Pancreas (tissue), 10 donors: ENCODE measurements around the gene NDUFS6. TPM values are rescaled to one million over a fixed set of nuclear protein-coding genes. Genes with fewer than 3 reads are reported as not detected.

Source experiments
- ATAC-seq, 4 donors: fragments of 200-7000 bp; cut with Tn5 transposase; one replicate each; pipeline versions ENCODE4 v1.8.0 to v1.9.1; 2020; ENCODE audit warnings: mild to moderate bottlenecking in 4 of 4, moderate library complexity in 4 of 4
- DNase-seq, 6 donors: peaks; one replicate each; pipeline ENCODE4 v3.0.0-alpha.2; 2020
- FAIRE-seq: peaks from 2 replicates; lab custom pipeline; 2012; peaks lifted over from hg19 to GRCh38; lab: Jason Lieb, UNC
- H3K27ac ChIP-seq, 4 donors: fragments of 200-600 bp; sonication (generic); 1 replicate in 3 of 4; 2 replicates in 1 of 4; pipeline versions ENCODE4 v1.5.0 to v1.8.0; 2020
- H3K27me3 ChIP-seq, 4 donors: fragments of 200-600 bp; one replicate each; pipeline ENCODE4 v1.8.0; 2021
- H3K36me3 ChIP-seq, 3 donors: fragments of 200-600 bp; sonication (generic) in 1 of 3; one replicate each; pipeline versions ENCODE4 v1.5.0 to v1.8.0; 2020 to 2021
- H3K4me1 ChIP-seq, 3 donors: fragments of 200-600 bp; one replicate each; pipeline ENCODE4 v1.8.0; 2021
- H3K4me3 ChIP-seq, 4 donors: fragments of 200-600 bp; sonication (generic) in 2 of 4; one replicate each; pipeline versions ENCODE4 v1.5.0 to v1.8.0; 2020 to 2021
- H3K9me3 ChIP-seq, 4 donors: fragments of 200-600 bp; one replicate each; pipeline ENCODE4 v1.8.0; 2021
- CTCF ChIP-seq, 4 donors: fragments of 200-600 bp; sonication (generic) in 3 of 4; IDR thresholded peaks; one replicate each; pipeline versions ENCODE4 v1.5.0 to v1.8.0; 2021; ENCODE audit warnings: antibody characterized with exemption in 4 of 4
- WGBS, 2 donors: extraction: QIAGEN DNeasy Blood & Tissue Kit; methylation state at CpG; one replicate each; pipeline ENCODE4 v1.1.7; 2013; 5-methylcytosine and 5-hydroxymethylcytosine counted together
- intact Hi-C, 3 donors: fragments of 100-400 bp; cut with DNase I; formaldehyde crosslinking; loops; one replicate each; pipeline versions ENCODE4 v1.11.1 to v1.14.2; 2022
- polyA plus RNA-seq, 2 donors: library from polyadenylated mRNA; stranded (reverse); fragments of 200-250 nt; gene quantifications; one replicate each; pipeline ENCODE4 v1.2.3, GENCODE V29; 2013
- total RNA-seq, 6 donors: library from RNA; stranded (reverse); fragmentation: NEBNext Ultra II Directional in 4 of 6; extraction: Animal tissue kit (Norgen Biotek cat#: 25700) in 4 of 6; gene quantifications; one replicate each; pipeline versions ENCODE4 v1.2.1 to v1.2.4, GENCODE V29; 2021 to 2023
- donor health status: healthy with polysubstance abuse.
- donor health status: DM: no; HTN: no; CAD: no; lungs with moderate emphysema.
- donor health status: DM: no; HTN: no; CAD: no.
- donor health status: control.
- donor health status: control.
- donor health status: Bipolar disorder and iron deficiency.
- donor health status: DM: yes; HTN: yes; CAD: no.
- donor health status: DM: no; HTN: no; CAD: no.
- donor health status: DM: no; HTN: no; CAD: no.
- donor health status: DM: yes; HTN: yes; CAD: no.

The NDUFS6 gene
- total and polyA plus RNA-seq, 8 donors, result 8.2 to 41.9 (median 14.2) TPM

DNA sequence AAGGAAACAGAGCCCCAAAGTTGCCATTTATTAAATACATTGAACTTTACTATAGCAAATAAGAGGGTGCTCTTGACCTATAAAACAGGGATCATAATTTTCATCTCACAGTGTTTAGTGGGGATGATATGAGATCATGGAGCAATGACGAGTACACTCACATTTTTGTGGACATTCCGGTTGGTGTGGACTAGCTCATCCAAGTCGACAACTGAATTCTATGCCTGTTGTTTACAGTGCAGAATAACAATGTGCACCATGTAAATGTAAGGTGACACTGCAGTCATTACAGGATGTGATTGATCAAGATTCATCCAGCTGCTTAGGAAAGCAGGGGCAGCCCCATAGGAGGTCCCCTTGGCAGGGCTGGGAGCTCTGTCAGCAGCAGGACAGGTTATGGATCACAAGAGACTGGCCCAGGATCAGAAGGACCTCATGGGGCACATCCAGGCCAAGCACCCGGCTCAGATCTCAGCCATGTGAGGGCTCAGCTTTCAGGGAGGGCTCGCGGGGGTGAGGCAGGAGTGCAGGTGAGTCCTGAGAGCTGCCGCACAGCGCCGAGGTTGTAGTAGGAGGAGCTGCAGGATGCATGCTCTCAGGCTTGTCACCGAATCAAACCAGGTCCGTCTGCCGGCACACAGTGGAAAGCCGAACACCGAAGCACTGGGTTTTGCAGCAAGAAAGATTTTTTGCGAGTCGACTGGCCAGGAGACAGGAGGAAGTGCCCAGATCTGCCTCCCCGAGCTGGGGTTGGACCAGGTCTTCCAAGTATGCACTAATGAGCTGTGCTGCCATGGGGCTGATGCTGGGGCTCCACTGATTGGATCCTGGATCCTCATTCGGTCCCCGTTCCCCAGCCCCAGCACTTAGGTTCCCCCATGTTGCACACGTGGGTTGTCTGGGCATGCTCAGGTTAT is 29.8 kb upstream of the NDUFS6 start:
- Histone ChIP-seq H3K4me1 (no peaks in the 10 kb centered on the region), H3K36me3 (no peaks in the 10 kb centered on the region), H3K9me3 (no peaks in the 10 kb centered on the region), H3K27me3 (no peaks in the 10 kb centered on the region), H3K4me3 (no peak overlapping the region), H3K27ac (no peak overlapping the region)
- 41 to 51% methylated on average over 20 of the region's 20 CpGs for WGBS, 2 donors
- TF ChIP-seq CTCF (IDR thresholded peaks at IDR 0.05), result no peak
- intact Hi-C loops, result no loop called here
- DNase-seq, result peak in 2 of 6 donors; percentile 35 to 46
- no peak for ATAC-seq
- no peak for FAIRE-seq

- peak in 1 of 6 donors; percentile 5 for DNase-seq
- Histone ChIP-seq H3K27ac (no peak overlapping the region), H3K9me3 (no peaks in the 10 kb centered on the region), H3K4me3 (no peak overlapping the region), H3K27me3 (no peaks in the 10 kb centered on the region), H3K4me1 (no peaks in the 10 kb centered on the region), H3K36me3 (no peaks in the 10 kb centered on the region)
- TF ChIP-seq CTCF (IDR thresholded peaks at IDR 0.05), result no peak
- no peak for FAIRE-seq
- no peak for ATAC-seq
- 18 to 29% methylated on average over 5 of the region's 5 CpGs for WGBS, 2 donors
- intact Hi-C loops, result no loop called here
Measured at GRCh38 chr5:1772634-1773033, 28.6 kb upstream of the NDUFS6 start.

DNA sequence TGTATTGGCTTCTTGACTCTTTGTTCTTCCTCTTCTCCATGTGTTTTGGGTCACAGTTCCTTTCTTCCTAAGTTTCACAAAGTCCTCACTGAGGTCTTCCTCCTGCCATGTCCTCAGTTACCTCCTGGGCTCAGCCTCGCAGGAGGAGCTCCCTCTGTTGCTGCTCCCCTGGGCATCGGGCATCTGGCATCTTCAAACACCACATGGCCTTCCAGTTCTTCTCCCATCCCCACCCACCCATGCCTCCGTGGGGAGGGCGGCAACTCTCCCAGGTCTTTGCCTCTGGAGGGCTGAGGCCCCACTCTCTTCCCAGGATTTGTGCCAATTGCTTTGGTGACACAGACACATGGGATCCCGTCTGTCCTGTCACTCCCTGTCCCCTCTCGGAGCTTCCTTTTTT is 24.4 kb upstream of the NDUFS6 start:
- no peak overlapping the region for H3K27ac ChIP-seq
- no peaks in the 10 kb centered on the region for H3K9me3 ChIP-seq
- no peak for ATAC-seq
- FAIRE-seq, result no peak
- WGBS, 2 donors, result 74 to 85% methylated on average over 6 of the region's 6 CpGs
- no peak overlapping the region for H3K4me3 ChIP-seq
- no peak for TF ChIP-seq CTCF (IDR thresholded peaks at IDR 0.05)
- intact Hi-C loops, result no loop called here
- H3K36me3 ChIP-seq, result no peaks in the 10 kb centered on the region
- H3K4me1 ChIP-seq, result no peaks in the 10 kb centered on the region
- H3K27me3 ChIP-seq, result no peaks in the 10 kb centered on the region
- no peak for DNase-seq

GRCh38 chr5:1777281-1778137 is 23.7 kb upstream of the NDUFS6 start:
- intact Hi-C loops, result no loop called here
- Histone ChIP-seq H3K27me3 (no peaks in the 10 kb centered on the region), H3K36me3 (no peaks in the 10 kb centered on the region), H3K4me3 (no peak overlapping the region), H3K4me1 (no peaks in the 10 kb centered on the region), H3K9me3 (no peaks in the 10 kb centered on the region), H3K27ac (no peak overlapping the region)
- no peak for TF ChIP-seq CTCF (IDR thresholded peaks at IDR 0.05)
- no peak for FAIRE-seq
- peak in 1 of 6 donors; percentile 44 for DNase-seq
- no peak for ATAC-seq
- 78 to 88% methylated on average over 31 of the region's 31 CpGs for WGBS, 2 donors
